K562 (cell line): ENCODE results near the gene SUMF1. TPM values are rescaled to one million over a fixed set of nuclear protein-coding genes. Genes with fewer than 3 reads are reported as not detected.

Experiments
- EHMT2 ChIP-seq: fragments of 450-650 bp; IDR thresholded peaks from 2 replicates; pipeline ENCODE4 v1.6.1; 2018; ENCODE audit warnings: antibody characterized with exemption
- FOXA3 ChIP-seq, 2 experiments: fragments of 450-650 bp in 1 of 2; sonication (generic) in 1 of 2; formaldehyde crosslinking; IDR thresholded peaks in 1 of 2; conservative IDR thresholded peaks in 1 of 2; 2 replicates each; pipeline versions ENCODE4 v1.4.0 to v1.8.0; 2020 to 2022; ENCODE audit warnings: mild to moderate bottlenecking in 2 of 2, missing genetic modification reagents in 1 of 2
- GATA2 ChIP-seq: sonication (generic); formaldehyde crosslinking; IDR thresholded peaks from 2 replicates; pipeline ENCODE4 v1.4.0; 2020; ENCODE audit warnings: mild to moderate bottlenecking, missing genetic modification reagents
- HNRNPLL ChIP-seq: fragments of 200-400 bp; formaldehyde crosslinking; IDR thresholded peaks from 2 replicates; pipeline ENCODE4 v1.6.1; 2017; ENCODE audit warnings: low read length, low read depth, mild to moderate bottlenecking; ENCODE audit not compliant: poor library complexity, severe bottlenecking
- HOMEZ ChIP-seq: fragments of 250-450 bp; sonication (Bioruptor Pico); IDR thresholded peaks from 2 replicates; pipeline ENCODE4 v1.4.0; 2020; ENCODE audit warnings: mild to moderate bottlenecking, moderate library complexity
- MEF2A ChIP-seq: IDR thresholded peaks from 2 replicates; pipeline ENCODE4 v1.6.1; 2011; ENCODE audit warnings: low read depth, mild to moderate bottlenecking, low read length, moderate library complexity; ENCODE audit not compliant: control insufficient read depth
- MYNN ChIP-seq, 2 experiments: sonication (generic); formaldehyde crosslinking in 1 of 2; IDR thresholded peaks; 2 replicates each; pipeline versions ENCODE4 v1.5.0 to v1.6.1; 2016 to 2020; ENCODE audit warnings: antibody characterized with exemption in 1 of 2, missing genetic modification reagents in 1 of 2
- NFATC3 ChIP-seq: fragments of 450-650 bp; IDR thresholded peaks from 2 replicates; pipeline ENCODE4 v1.6.1; 2017; ENCODE audit warnings: mild to moderate bottlenecking
- POLR3G ChIP-seq: IDR thresholded peaks from 2 replicates; pipeline ENCODE4 v1.6.1; 2011; ENCODE audit not compliant: insufficient read length, insufficient replicate concordance; ENCODE audit errors: extremely low read depth
- PTBP1 ChIP-seq: fragments of 200-400 bp; formaldehyde crosslinking; IDR thresholded peaks from 2 replicates; pipeline ENCODE4 v1.6.1; 2017; ENCODE audit warnings: low read depth, low read length
- RHOXF2B ChIP-seq: fragments of 250-450 bp; sonication (Bioruptor Pico); conservative IDR thresholded peaks from 2 replicates; pipeline ENCODE4 v1.5.1; 2021
- SREBF2 ChIP-seq: sonication (generic); formaldehyde crosslinking; IDR thresholded peaks from 2 replicates; pipeline ENCODE4 v1.4.0; 2020; ENCODE audit warnings: mild to moderate bottlenecking, missing genetic modification reagents
- TEAD2 ChIP-seq: fragments of 450-650 bp; IDR thresholded peaks from 2 replicates; pipeline ENCODE4 v1.6.1; 2016; ENCODE audit warnings: missing genetic modification characterization, control low read depth, missing compliant biosample characterization
- TOE1 ChIP-seq, 2 experiments: fragments of 450-650 bp in 1 of 2; sonication (generic) in 1 of 2; formaldehyde crosslinking in 1 of 2; IDR thresholded peaks; 2 replicates each; pipeline versions ENCODE4 v1.7.1 to v1.8.0; 2016 to 2022; ENCODE audit warnings: borderline replicate concordance in 2 of 2, mild to moderate bottlenecking in 2 of 2, antibody characterized with exemption in 1 of 2, inconsistent platforms in 1 of 2, low read depth in 1 of 2, missing genetic modification reagents in 1 of 2, moderate library complexity in 1 of 2
- ZNF395 ChIP-seq: fragments of 200-800 bp; sonication (Bioruptor generic); IDR thresholded peaks from 2 replicates; pipeline ENCODE4 v1.6.1; 2017; ENCODE audit warnings: missing genetic modification characterization, missing compliant biosample characterization
- ZZZ3 ChIP-seq: fragments of 450-650 bp; IDR thresholded peaks from 2 replicates; pipeline ENCODE4 v1.6.1; 2016; ENCODE audit warnings: antibody characterized with exemption, mild to moderate bottlenecking, moderate library complexity
- polyA plus RNA-seq, 8 experiments: library from polyadenylated mRNA; depleted of rRNA in 4 of 8; stranded (reverse) in 5 of 8; unstranded in 3 of 8; fragments of >200 nt; fragmentation: Nextera tagmentation in 2 of 8; fragmentation: Illumina TruSeq in 1 of 8; extraction: Ambion mirVana in 2 of 8; extraction: Trizol in 1 of 8; gene quantifications; 2 replicates each; pipeline versions ENCODE4 v1.2.1 to v1.2.3, GENCODE V29; 2011 to 2014; ENCODE audit warnings: inconsistent platforms in 1 of 8, missing spikeins in 1 of 8
- total RNA-seq, 7 experiments: library from RNA; depleted of rRNA in 6 of 7; stranded (reverse); fragments of >200 nt in 6 of 7; fragmentation: Illumina TruSeq in 2 of 7; extraction: Trizol in 2 of 7; gene quantifications; 2 replicates each; pipeline versions ENCODE4 v1.2.1 to v1.2.3, GENCODE V29; 2011 to 2021; ENCODE audit warnings: low replicate concordance in 1 of 7
- TF ChIP-seq, protein P1 (sequence below): fragments of 250-450 bp; sonication (Bioruptor Pico); IDR thresholded peaks from 2 replicates; pipeline ENCODE4 v1.8.0; 2021; ENCODE audit warnings: mild to moderate bottlenecking, moderate library complexity
- TF ChIP-seq, protein P2 (sequence below), 3 experiments: fragments of 200-800 bp in 1 of 3; sonication (Bioruptor generic) in 1 of 3; sonication (generic) in 1 of 3; formaldehyde crosslinking in 1 of 3; IDR thresholded peaks; 2 replicates each; pipeline versions ENCODE4 v1.6.1 to v1.8.0; 2016 to 2022; ENCODE audit warnings: mild to moderate bottlenecking in 2 of 3, missing compliant biosample characterization in 2 of 3, missing genetic modification characterization in 2 of 3, missing genetic modification reagents in 1 of 3

SUMF1 gene
- total and polyA plus RNA-seq, 9 of the 15 experiments (the other 6 are each of a cell fraction or from before 2014, with no cell fraction given) = 1.3 to 7.4 (median 4.2) TPM

GRCh38 chr3:4340411-4341335 is 126.4 kb downstream of the SUMF1 start (continued):
- TF ChIP-seq, protein P1, sequence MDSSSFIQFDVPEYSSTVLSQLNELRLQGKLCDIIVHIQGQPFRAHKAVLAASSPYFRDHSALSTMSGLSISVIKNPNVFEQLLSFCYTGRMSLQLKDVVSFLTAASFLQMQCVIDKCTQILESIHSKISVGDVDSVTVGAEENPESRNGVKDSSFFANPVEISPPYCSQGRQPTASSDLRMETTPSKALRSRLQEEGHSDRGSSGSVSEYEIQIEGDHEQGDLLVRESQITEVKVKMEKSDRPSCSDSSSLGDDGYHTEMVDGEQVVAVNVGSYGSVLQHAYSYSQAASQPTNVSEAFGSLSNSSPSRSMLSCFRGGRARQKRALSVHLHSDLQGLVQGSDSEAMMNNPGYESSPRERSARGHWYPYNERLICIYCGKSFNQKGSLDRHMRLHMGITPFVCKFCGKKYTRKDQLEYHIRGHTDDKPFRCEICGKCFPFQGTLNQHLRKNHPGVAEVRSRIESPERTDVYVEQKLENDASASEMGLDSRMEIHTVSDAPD (CRISPR knock-in tag) = no peak
- TF ChIP-seq MYNN (IDR thresholded peaks at IDR 0.05) = no peak
- TF ChIP-seq MYNN (CRISPR knock-in tag; IDR thresholded peaks at IDR 0.05) = no peak
- TF ChIP-seq ZZZ3 = no peak
- TF ChIP-seq, protein P2, sequence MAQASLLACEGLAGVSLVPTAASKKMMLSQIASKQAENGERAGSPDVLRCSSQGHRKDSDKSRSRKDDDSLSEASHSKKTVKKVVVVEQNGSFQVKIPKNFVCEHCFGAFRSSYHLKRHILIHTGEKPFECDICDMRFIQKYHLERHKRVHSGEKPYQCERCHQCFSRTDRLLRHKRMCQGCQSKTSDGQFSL (CRISPR knock-in tag; IDR thresholded peaks at IDR 0.05) = 0 out of 2 replicates have a peak, but pooled peaks have one; percentile 40
- TF ChIP-seq, protein P2 (tag; IDR thresholded peaks at IDR 0.05) = 0 out of 4 replicates have a peak, but pooled peaks of 1 of the 2 experiments have one; percentile 25
- no peak for TF ChIP-seq HNRNPLL
- TF ChIP-seq HOMEZ (CRISPR knock-in tag) = no peak
- no peak for TF ChIP-seq NFATC3
- no peak for TF ChIP-seq FOXA3 (CRISPR knock-in tag; conservative IDR thresholded peaks at IDR 0.05 in 1 of 2, IDR thresholded peaks at IDR 0.05 in 1 of 2)
- TF ChIP-seq ZNF395 = peak; percentile 67
- no peak for TF ChIP-seq PTBP1
- TF ChIP-seq TOE1 (IDR thresholded peaks at IDR 0.05; ENCODE audit: borderline replicate concordance) = 0 out of 2 replicates have a peak, but pooled peaks have one; percentile 50
- TF ChIP-seq TOE1 (CRISPR knock-in tag; IDR thresholded peaks at IDR 0.05; ENCODE audit: borderline replicate concordance, low read depth) = no peak
- TF ChIP-seq GATA2 (CRISPR knock-in tag) = no peak
- TF ChIP-seq SREBF2 (CRISPR knock-in tag) = no peak
- no peak for TF ChIP-seq RHOXF2B (CRISPR knock-in tag)
- no peak for TF ChIP-seq POLR3G
- TF ChIP-seq EHMT2 = peak; percentile 78
- no peak for TF ChIP-seq TEAD2 (tag)
- TF ChIP-seq MEF2A = no peak
